PC-9 (cell line): ENCODE measurements around the gene CLDN15. TPM values are rescaled to one million over a fixed set of nuclear protein-coding genes. Genes with fewer than 3 reads are reported as not detected.

Experiments used
- BruUV-seq: library from RNA; stranded (reverse); fragments of 400-500 nt; replicated peaks from 2 replicates; lab custom pipeline; 2021; lab: Mats Ljungman, UMichigan
- CTCF ChIA-PET: fragments of 300-600 bp; sonication (Branson Sonifier 250); formaldehyde crosslinking; loops from one replicate; lab custom pipeline; 2022; ENCODE audit warnings: antibody characterized with exemption; lab: Charles Lee
- POLR2A ChIA-PET: fragments of 300-600 bp; sonication (Branson Sonifier 250); formaldehyde crosslinking; loops from one replicate; lab custom pipeline; 2022; ENCODE audit warnings: antibody characterized with exemption; ENCODE audit not compliant: unreplicated experiment; lab: Charles Lee
- DNase-seq, 2 experiments: peaks; one replicate each; pipeline versions ENCODE4 v3.0.0 to v3.0.0-alpha.2; 2015 to 2022; ENCODE audit warnings: mixed read lengths in 1 of 2
- H2AFZ ChIP-seq: fragments of 200-600 bp; sonication (generic); 2 replicates; pipeline ENCODE4 v1.8.1; 2017; ENCODE audit warnings: antibody characterized with exemption
- H3F3A ChIP-seq: fragments of 200-600 bp; sonication (generic); 2 replicates; pipeline ENCODE4 v1.8.1; 2017; ENCODE audit warnings: antibody characterized with exemption, mild to moderate bottlenecking, low read depth; ENCODE audit not compliant: insufficient read depth
- H3K27ac ChIP-seq: fragments of 200-600 bp; sonication (generic); 2 replicates; pipeline ENCODE4 v1.6.1; 2016; ENCODE audit warnings: mixed run types
- H3K27me3 ChIP-seq: fragments of 200-600 bp; sonication (generic); 2 replicates; pipeline ENCODE4 v1.6.1; 2016; ENCODE audit warnings: low read depth, mixed run types; ENCODE audit not compliant: insufficient read depth
- H3K36me3 ChIP-seq: fragments of 200-600 bp; sonication (generic); 2 replicates; pipeline ENCODE4 v1.6.1; 2016; ENCODE audit warnings: low read depth, mixed run types
- H3K4me1 ChIP-seq: fragments of 200-600 bp; sonication (generic); replicated peaks from 2 replicates; pipeline ENCODE4 v1.6.1; 2016; ENCODE audit warnings: mixed run types; ENCODE audit not compliant: insufficient read depth
- H3K4me2 ChIP-seq: fragments of 200-600 bp; sonication (generic); 2 replicates; pipeline ENCODE4 v1.6.1; 2017; ENCODE audit warnings: mixed run types
- H3K4me3 ChIP-seq: fragments of 200-600 bp; sonication (generic); 2 replicates; pipeline ENCODE4 v1.6.1; 2016; ENCODE audit warnings: mixed run types
- H3K79me2 ChIP-seq: fragments of 200-600 bp; sonication (generic); 2 replicates; pipeline ENCODE4 v1.6.1; 2017; ENCODE audit warnings: low read depth, mixed run types
- H3K9me2 ChIP-seq: fragments of 200-600 bp; sonication (generic); 2 replicates; pipeline ENCODE4 v1.8.1; 2017; ENCODE audit warnings: mild to moderate bottlenecking; ENCODE audit not compliant: insufficient read depth
- H3K9me3 ChIP-seq: fragments of 200-600 bp; sonication (generic); 2 replicates; pipeline ENCODE4 v1.8.1; 2016; ENCODE audit warnings: low read depth; ENCODE audit not compliant: insufficient read depth
- H4K20me1 ChIP-seq: fragments of 200-600 bp; sonication (generic); 2 replicates; pipeline ENCODE4 v1.8.1; 2017; ENCODE audit not compliant: insufficient read depth
- EZH2 ChIP-seq: fragments of 200-600 bp; sonication (generic); IDR thresholded peaks from 2 replicates; pipeline ENCODE4 v1.8.0; 2017; ENCODE audit warnings: antibody characterized with exemption, low read depth
- intact Hi-C: fragments of 100-400 bp; cut with micrococcal nuclease; formaldehyde crosslinking; loops from one replicate; pipeline ENCODE4 v1.10.0; 2022; ENCODE audit not compliant: unreplicated experiment
- total RNA-seq: library from RNA; stranded (reverse); gene quantifications from 2 replicates; pipeline ENCODE4 v1.2.3, GENCODE V29; 2021
- TF ChIP-seq, protein P1 (sequence below): fragments of 200-600 bp; sonication (generic); conservative IDR thresholded peaks from 2 replicates; pipeline ENCODE4 v1.6.1; 2017; ENCODE audit warnings: mixed run types, antibody characterized with exemption, mild to moderate bottlenecking, moderate library complexity

The CLDN15 gene
- total RNA-seq, 1 experiment from 2014 or later: 17.2 TPM

DNA sequence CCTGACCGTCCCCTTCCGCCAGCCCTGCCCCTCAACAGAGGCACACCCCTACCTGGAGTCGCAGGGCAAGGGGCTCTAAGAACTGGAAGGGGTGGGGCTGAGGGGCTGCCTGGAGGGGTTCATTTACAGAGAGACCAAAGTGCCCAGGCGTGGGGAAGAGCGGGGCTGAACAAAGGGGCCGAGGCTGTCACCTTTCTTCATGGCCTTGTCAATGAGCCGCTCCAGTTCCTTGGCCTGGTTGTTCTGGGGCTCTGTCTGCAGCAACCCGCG is 2.3 kb upstream of the CLDN15 start:
- H3F3A ChIP-seq: peaks cover 7% of the 10 kb centered on the region; the same call in 1 of the 2 replicates
- H3K9me2 ChIP-seq: no peaks in the 10 kb centered on the region
- intact Hi-C loops: no loop called here
- H3K27ac ChIP-seq: no peak overlapping the region
- no peak for TF ChIP-seq EZH2
- TF ChIP-seq, protein P1, sequence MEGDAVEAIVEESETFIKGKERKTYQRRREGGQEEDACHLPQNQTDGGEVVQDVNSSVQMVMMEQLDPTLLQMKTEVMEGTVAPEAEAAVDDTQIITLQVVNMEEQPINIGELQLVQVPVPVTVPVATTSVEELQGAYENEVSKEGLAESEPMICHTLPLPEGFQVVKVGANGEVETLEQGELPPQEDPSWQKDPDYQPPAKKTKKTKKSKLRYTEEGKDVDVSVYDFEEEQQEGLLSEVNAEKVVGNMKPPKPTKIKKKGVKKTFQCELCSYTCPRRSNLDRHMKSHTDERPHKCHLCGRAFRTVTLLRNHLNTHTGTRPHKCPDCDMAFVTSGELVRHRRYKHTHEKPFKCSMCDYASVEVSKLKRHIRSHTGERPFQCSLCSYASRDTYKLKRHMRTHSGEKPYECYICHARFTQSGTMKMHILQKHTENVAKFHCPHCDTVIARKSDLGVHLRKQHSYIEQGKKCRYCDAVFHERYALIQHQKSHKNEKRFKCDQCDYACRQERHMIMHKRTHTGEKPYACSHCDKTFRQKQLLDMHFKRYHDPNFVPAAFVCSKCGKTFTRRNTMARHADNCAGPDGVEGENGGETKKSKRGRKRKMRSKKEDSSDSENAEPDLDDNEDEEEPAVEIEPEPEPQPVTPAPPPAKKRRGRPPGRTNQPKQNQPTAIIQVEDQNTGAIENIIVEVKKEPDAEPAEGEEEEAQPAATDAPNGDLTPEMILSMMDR: no peak
- H3K4me2 ChIP-seq: no peak overlapping the region
- peaks cover 16% of the 10 kb centered on the region; the same call in 1 of the 2 replicates for H4K20me1 ChIP-seq
- no peak overlapping the region for H2AFZ ChIP-seq
- peaks cover 8% of the 10 kb centered on the region; the same call in 1 of the 2 replicates for H3K4me1 ChIP-seq
- no peaks in the 10 kb centered on the region for H3K9me3 ChIP-seq
- peaks cover 26% of the 10 kb centered on the region for H3K79me2 ChIP-seq
- H3K36me3 ChIP-seq: 0 out of 2 replicates have a peak, but pooled peaks cover 9% of the 10 kb centered on the region
- CTCF ChIA-PET: no interaction called here
- no TSS peak for BruUV-seq
- no peak overlapping the region for H3K4me3 ChIP-seq
- DNase-seq: no peak
- POLR2A ChIA-PET: no interaction called here
- no peaks in the 10 kb centered on the region for H3K27me3 ChIP-seq

DNA sequence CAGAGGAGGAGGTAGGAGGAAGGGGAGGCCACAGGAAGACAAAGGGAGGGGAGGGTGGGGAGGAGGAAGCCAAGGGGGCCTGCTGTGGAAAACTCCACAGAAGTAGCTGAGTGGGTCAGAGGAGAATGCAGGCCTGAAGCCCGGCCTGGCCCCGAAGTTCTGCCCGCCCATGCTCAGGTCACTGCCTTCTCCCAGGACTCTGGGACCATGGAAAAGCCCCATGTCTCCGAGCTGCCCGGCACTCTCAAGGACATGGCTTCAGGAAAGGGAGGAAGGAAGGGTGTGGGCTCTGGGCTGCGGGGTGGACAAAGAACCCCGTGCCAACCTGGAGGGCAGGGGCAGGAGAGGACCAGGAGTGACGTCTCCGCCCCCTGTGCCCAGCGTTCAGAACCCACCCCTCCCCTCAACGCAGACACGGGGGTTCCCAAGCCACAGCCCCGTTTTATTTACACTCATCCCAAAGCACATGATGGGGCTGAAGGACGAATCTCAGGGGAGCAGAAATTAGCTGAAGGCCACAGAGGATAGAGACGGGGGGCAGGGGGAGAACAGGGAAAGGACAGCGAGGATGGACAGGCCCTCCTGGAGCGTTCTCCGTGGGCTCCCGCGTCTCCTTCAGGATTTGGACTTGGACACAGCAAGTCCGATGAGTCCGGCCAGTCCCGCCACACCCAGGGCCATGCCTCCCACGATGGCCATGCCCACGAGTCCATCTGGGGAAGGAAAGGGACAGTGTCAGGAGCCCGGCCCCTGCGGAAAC is 1.8 kb upstream of the CLDN15 start:
- TF ChIP-seq, protein P1: no peak
- no peak for TF ChIP-seq EZH2
- H3K27ac ChIP-seq: no peak overlapping the region
- no peaks in the 10 kb centered on the region for H3K9me3 ChIP-seq
- H3K4me2 ChIP-seq: no peak overlapping the region
- CTCF ChIA-PET: interaction anchor here (0.5 kb wide), 1 partner anchor 11 kb away, joined by 3 read pairs; no protein-coding TSS in a partner anchor
- DNase-seq: no peak
- H3K4me1 ChIP-seq: peaks cover 8% of the 10 kb centered on the region; the same call in 1 of the 2 replicates
- intact Hi-C loops: no loop called here
- no peaks in the 10 kb centered on the region for H3K9me2 ChIP-seq
- H4K20me1 ChIP-seq: peaks cover 16% of the 10 kb centered on the region; the same call in 1 of the 2 replicates
- peaks cover 24% of the 10 kb centered on the region for H3K79me2 ChIP-seq
- no peak overlapping the region for H2AFZ ChIP-seq
- peaks cover 4% of the 10 kb centered on the region; the same call in 1 of the 2 replicates for H3F3A ChIP-seq
- BruUV-seq: no TSS peak
- POLR2A ChIA-PET: no interaction called here
- 0 out of 2 replicates have a peak, but pooled peaks cover 9% of the 10 kb centered on the region for H3K36me3 ChIP-seq
- no peak overlapping the region for H3K4me3 ChIP-seq
- H3K27me3 ChIP-seq: no peaks in the 10 kb centered on the region

DNA sequence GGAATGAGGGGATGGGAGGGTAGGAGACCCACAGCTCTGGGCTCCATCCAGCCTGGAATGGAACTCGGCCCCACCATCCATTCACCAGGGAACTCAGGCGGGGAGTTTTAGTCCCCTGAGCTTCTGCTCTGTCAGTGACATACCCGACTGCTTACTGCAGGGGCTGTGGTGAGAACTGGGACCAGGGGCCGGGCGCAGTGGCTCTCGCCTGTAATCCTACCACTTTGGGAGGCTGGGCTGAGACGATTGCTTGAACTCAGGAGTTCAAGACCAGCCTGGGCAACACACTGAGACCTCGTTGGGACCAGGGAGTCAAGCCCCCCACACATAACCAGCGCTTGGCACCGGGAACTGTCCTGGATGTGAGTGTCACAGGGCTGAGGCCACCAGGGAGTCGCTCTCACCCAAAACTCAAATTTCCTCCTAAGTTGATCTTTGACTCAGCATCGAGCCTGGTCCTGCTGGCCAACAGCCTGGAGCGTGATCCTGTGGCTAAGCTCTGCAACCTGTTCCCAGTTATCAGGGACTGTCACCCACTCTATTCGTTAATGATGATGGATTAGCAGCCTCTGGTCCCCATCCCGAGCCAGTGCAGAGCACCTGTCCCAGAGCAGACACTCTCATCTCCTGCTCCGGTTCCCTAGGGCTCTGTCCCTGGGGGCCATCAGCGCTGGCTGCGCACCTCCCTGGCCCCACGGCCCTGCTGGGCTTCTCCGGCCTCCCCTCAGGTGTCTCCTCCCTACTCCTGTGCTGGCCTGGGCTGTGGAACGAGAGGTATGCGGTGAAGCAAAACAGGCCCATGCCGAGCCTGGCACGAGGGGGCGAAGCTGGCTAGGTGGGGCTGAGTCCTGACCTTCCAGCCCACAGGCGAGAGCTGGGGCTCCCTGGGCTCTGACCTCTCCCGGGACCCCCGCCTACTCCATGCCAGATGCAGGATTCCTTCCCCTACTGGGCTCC is 902 bp upstream of the CLDN15 start:
- H3K27ac ChIP-seq: no peak overlapping the region
- H3K4me3 ChIP-seq: no peak overlapping the region
- H3K36me3 ChIP-seq: 0 out of 2 replicates have a peak, but pooled peaks cover 9% of the 10 kb centered on the region
- H2AFZ ChIP-seq: no peak overlapping the region
- no peak overlapping the region for H3K4me2 ChIP-seq
- H3K4me1 ChIP-seq: peaks cover 4% of the 10 kb centered on the region; the same call in 1 of the 2 replicates
- POLR2A ChIA-PET: no interaction called here
- peaks cover 7% of the 10 kb centered on the region; the same call in 1 of the 2 replicates for H3F3A ChIP-seq
- H4K20me1 ChIP-seq: peaks cover 12% of the 10 kb centered on the region; the same call in 1 of the 2 replicates
- DNase-seq: no peak
- no peaks in the 10 kb centered on the region for H3K27me3 ChIP-seq
- intact Hi-C loops: no loop called here
- no peaks in the 10 kb centered on the region for H3K9me2 ChIP-seq
- H3K9me3 ChIP-seq: no peaks in the 10 kb centered on the region
- CTCF ChIA-PET: interaction anchor here (0.5 kb wide), 1 partner anchor 10 kb away, joined by 3 read pairs; no protein-coding TSS in a partner anchor
- TF ChIP-seq, protein P1: no peak
- no peak for TF ChIP-seq EZH2
- BruUV-seq: no TSS peak
- peaks cover 16% of the 10 kb centered on the region for H3K79me2 ChIP-seq
